GM10248 (cell line): ENCODE data around the gene ARSG.
A peak's percentile ranks its signal among the peaks of the same experiment; 100 is the strongest.

Experiments used
- CTCF ChIA-PET: fragments of 300-600 bp; sonication (Branson Sonifier 250); formaldehyde crosslinking; extraction: SDS; loops from one replicate; lab custom pipeline; 2021; ENCODE audit warnings: antibody characterized with exemption; lab: Yijun Ruan, JAX
- POLR2A ChIA-PET: fragments of 350-650 bp; sonication (Branson Sonifier 250); formaldehyde crosslinking; extraction: SDS; loops from one replicate; lab custom pipeline; 2020; ENCODE audit warnings: antibody characterized with exemption; lab: Yijun Ruan, JAX
- DNase-seq: peaks from one replicate; pipeline ENCODE4 v3.0.0; 2012; ENCODE audit errors: extremely low spot score
- CTCF ChIP-seq: IDR thresholded peaks from 2 replicates; pipeline ENCODE4 v1.5.1; 2012; ENCODE audit warnings: mild to moderate bottlenecking, low read depth; ENCODE audit errors: extremely low read depth, missing control alignments, control extremely low read depth

ARSG gene

DNA sequence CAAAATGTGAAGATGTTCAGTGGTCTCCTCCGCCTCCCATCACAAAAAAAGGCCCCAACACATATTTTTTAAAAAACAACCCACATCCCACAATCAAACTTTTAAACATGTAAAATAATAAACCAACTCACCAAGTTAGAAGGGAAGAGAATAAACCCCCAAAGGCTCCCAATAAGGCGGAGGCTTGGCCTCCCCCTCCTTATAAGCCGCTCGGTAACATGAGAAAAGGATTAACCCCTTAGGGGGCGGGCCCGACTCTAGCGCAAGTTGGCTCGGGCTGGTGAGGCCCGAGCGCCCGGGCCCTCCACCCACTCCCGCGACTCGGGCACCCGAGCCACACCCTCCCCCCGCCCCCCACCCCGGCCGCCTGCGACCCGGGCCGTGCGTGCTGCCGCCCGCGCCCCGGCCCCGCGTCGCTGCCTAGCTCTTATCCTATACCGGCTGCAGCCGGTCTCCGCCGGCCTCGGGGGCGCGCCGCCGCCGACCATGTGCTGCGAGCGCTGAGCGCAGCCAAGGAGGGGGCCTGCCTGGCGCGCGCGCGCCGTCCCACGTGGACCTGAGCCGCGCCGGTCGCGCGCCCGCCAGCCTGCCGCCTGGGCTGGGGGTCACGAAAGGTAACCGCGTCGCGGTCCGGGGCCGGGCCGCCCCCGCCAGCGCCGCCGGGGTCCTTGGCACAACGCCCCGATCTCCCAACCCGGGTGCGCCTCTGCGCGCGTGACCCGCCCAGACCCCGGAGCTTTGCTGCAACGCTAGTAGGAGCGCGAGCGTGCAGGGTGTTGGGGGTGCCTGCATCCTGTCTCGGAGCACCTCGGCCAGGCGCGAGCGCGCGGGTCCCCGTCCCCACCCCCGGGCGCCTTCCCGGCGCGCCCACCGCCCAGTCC, at the start of gene ARSG, which contains the start of gene SLC16A6:
TSS of gene ARSG (plus strand) at position 541 of the 881 bp plus-strand sequence. CDS start 15,999 bp downstream, outside the sequence.
TSS of gene SLC16A6 (minus strand) at position 173 of the 881 bp plus-strand sequence. CDS start 12,807 bp downstream, outside the sequence.
- POLR2A ChIA-PET: interaction anchor here (0.7 kb wide), 1 partner anchor 44 kb away, joined by 5 read pairs; the partner anchor contains the start of gene AMZ2
- CTCF ChIA-PET: interaction anchor here (0.9 to 2.0 kb wide), 5 partner anchors 90 to 176 kb away, joined by 3 to 6 read pairs (median 3); no protein-coding TSS in a partner anchor
- TF ChIP-seq CTCF: no peak
- peak; percentile 86 for DNase-seq

- ChIA-PET POLR2A (interaction anchor here (1.5 kb wide), 1 partner anchor 9 kb away, joined by 4 read pairs; no protein-coding TSS in a partner anchor), CTCF (interaction anchor here (1.4 to 4.9 kb wide), 6 partner anchors 12 to 218 kb away, joined by 3 to 18 read pairs (median 12); no protein-coding TSS in a partner anchor)
- DNase-seq: no peak
- TF ChIP-seq CTCF: no peak
These were observed 44.8 kb upstream of the ARSG start for GRCh38 chr17:68246271-68247028.

DNA sequence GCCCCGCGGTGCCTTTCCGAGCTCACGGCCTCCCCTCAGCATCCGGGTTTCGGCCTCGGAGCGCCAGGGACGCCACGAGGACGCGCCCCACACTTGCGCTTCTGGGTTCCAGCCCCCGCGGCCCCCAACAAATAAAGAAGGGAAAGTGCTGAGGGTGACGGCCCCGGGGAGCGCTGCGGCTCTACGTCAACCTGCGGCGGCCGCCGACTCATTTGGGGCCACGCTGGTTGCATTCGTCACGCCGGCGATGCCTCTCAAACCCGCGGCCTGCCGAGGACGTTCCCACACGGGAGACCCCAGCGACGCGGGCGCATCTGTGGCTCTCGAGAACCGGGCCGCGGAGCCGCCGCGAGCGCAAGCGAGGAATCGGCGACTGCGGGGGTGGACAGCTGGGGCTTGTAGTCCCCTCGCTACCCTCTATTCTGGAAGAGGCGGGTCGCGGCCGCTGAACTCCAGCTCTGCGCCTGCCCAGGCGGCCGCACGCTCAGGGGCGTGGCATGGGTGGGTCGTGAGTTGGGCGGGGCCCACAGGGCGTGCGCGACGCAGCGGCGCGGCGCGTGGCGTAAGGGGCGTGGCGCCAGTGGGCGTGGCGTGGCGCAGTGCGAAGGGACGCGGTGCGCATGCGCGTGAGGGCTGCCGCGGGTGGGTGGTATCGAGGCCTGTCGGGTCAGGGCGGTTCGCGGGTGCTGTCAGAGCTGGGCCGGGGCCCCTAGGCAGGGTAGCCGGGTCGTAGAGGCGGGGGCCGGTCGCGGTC, 43.7 kb upstream of the ARSG start, which contains the start of gene AMZ2:
TSS of gene AMZ2 (plus strand) at position 599 of the 754 bp plus-strand sequence. CDS start 2,145 bp downstream, outside the sequence.
- ChIA-PET CTCF (interaction anchor here (1.2 to 4.9 kb wide), 9 partner anchors 11 to 217 kb away, joined by 3 to 18 read pairs (median 6); no protein-coding TSS in a partner anchor), POLR2A (interaction anchor here (0.6 to 1.5 kb wide), 6 partner anchors 9 to 1001 kb away, joined by 3 to 5 read pairs (median 4); partner anchors contain the start of genes ARSG, SLC16A6 and WIPI1)
- peak; percentile 95 for DNase-seq
- no peak for TF ChIP-seq CTCF

- ChIA-PET CTCF (interaction anchor here (1.1 to 4.9 kb wide), 12 partner anchors 11 to 216 kb away, joined by 3 to 18 read pairs (median 6); no protein-coding TSS in a partner anchor), POLR2A (interaction anchor here (1.0 to 1.5 kb wide), 2 partner anchors 9 to 10 kb away, joined by 3 to 4 read pairs; no protein-coding TSS in a partner anchor)
- no peak for TF ChIP-seq CTCF
- DNase-seq: no peak
These were observed 43.0 kb upstream of the ARSG start for GRCh38 chr17:68248199-68248825.

- no peak for TF ChIP-seq CTCF
- ChIA-PET POLR2A (no interaction called here), CTCF (interaction anchor here (0.7 to 4.9 kb wide), 12 partner anchors 12 to 365 kb away, joined by 3 to 18 read pairs (median 6); no protein-coding TSS in a partner anchor)
- no peak for DNase-seq
These were observed 42.4 kb upstream of the ARSG start for GRCh38 chr17:68248891-68249290.
